Mesothelial cell of epicardium (in vitro differentiated cells): ENCODE measurements around the gene CCDC183. TPM values are rescaled to one million over a fixed set of nuclear protein-coding genes. Genes with fewer than 3 reads are reported as not detected.

ENCODE experiments used
- DNase-seq, 2 experiments: peaks; one replicate each; pipeline ENCODE4 v3.0.0; 2021; ENCODE audit warnings: low spot score in 2 of 2; ENCODE audit not compliant: unreplicated experiment in 2 of 2
- H3K27ac Mint-ChIP-seq: 2 replicates; pipeline ENCODE4 v1.8.0; 2021; ENCODE audit warnings: mixed read lengths
- H3K27me3 Mint-ChIP-seq: 2 replicates; pipeline ENCODE4 v1.8.0; 2021; ENCODE audit warnings: low read depth, mixed read lengths
- H3K36me3 Mint-ChIP-seq: 2 replicates; pipeline ENCODE4 v1.8.0; 2021; ENCODE audit warnings: mixed read lengths
- H3K4me1 Mint-ChIP-seq: 2 replicates; pipeline ENCODE4 v1.8.0; 2021; ENCODE audit warnings: mixed read lengths
- H3K4me3 Mint-ChIP-seq: 2 replicates; pipeline ENCODE4 v1.8.0; 2021; ENCODE audit warnings: mild to moderate bottlenecking, moderate library complexity, mixed read lengths
- H3K9me3 Mint-ChIP-seq: 2 replicates; pipeline ENCODE4 v1.8.0; 2021; ENCODE audit warnings: mixed read lengths
- CTCF ChIP-seq: fragments of 200-600 bp; sonication (generic); IDR thresholded peaks from one replicate; pipeline ENCODE4 v1.5.0; 2021; ENCODE audit warnings: antibody characterized with exemption; ENCODE audit not compliant: unreplicated experiment
- total RNA-seq: library from RNA; stranded (reverse); gene quantifications from 3 replicates; pipeline ENCODE4 v1.2.1, GENCODE V29; 2021

CCDC183 gene
- total RNA-seq, 1 donor from 2014 or later, result 25.1 TPM

GRCh38 chr9:136769710-136770191 lies 26.4 kb upstream of the CCDC183 start:
- TF ChIP-seq CTCF, result peak; percentile 33
- Mint-ChIP-seq H3K27me3 (peaks cover 17% of the 10 kb centered on the region), H3K27ac (no peak overlapping the region), H3K36me3 (no peaks in the 10 kb centered on the region), H3K4me3 (peak overlapping the region; percentile 48), H3K9me3 (peaks cover 10% of the 10 kb centered on the region), H3K4me1 (peaks cover 9% of the 10 kb centered on the region)
- peak in 1 of 2 experiments; percentile 67 for DNase-seq

- Mint-ChIP-seq H3K4me3 (no peak overlapping the region), H3K36me3 (no peaks in the 10 kb centered on the region), H3K4me1 (peaks cover 7% of the 10 kb centered on the region), H3K27me3 (peaks cover 16% of the 10 kb centered on the region), H3K27ac (no peak overlapping the region), H3K9me3 (peaks cover 10% of the 10 kb centered on the region)
- TF ChIP-seq CTCF, result no peak
- DNase-seq, result no peak
Observed at GRCh38 chr9:136771907-136772415, 24.2 kb upstream of the CCDC183 start.

GRCh38 chr9:136773386-136774044 lies 22.6 kb upstream of the CCDC183 start:
- DNase-seq, result no peak
- Mint-ChIP-seq H3K27me3 (peaks cover 20% of the 10 kb centered on the region), H3K4me1 (peaks cover 5% of the 10 kb centered on the region), H3K4me3 (no peak overlapping the region), H3K27ac (no peak overlapping the region), H3K9me3 (peaks cover 10% of the 10 kb centered on the region), H3K36me3 (no peaks in the 10 kb centered on the region)
- TF ChIP-seq CTCF, result no peak

GRCh38 chr9:136774416-136775045 lies 21.6 kb upstream of the CCDC183 start:
- Mint-ChIP-seq H3K27ac (no peak overlapping the region), H3K36me3 (no peaks in the 10 kb centered on the region), H3K27me3 (peaks cover 28% of the 10 kb centered on the region), H3K4me1 (peaks cover 5% of the 10 kb centered on the region), H3K9me3 (peaks cover 15% of the 10 kb centered on the region), H3K4me3 (no peak overlapping the region)
- TF ChIP-seq CTCF, result no peak
- no peak for DNase-seq

GRCh38 chr9:136775191-136775590 lies 20.9 kb upstream of the CCDC183 start:
- peaks cover 31% of the 10 kb centered on the region for H3K27me3 Mint-ChIP-seq
- no peak overlapping the region for H3K4me3 Mint-ChIP-seq
- H3K27ac Mint-ChIP-seq, result no peak overlapping the region
- DNase-seq, result no peak
- no peak for TF ChIP-seq CTCF
- H3K4me1 Mint-ChIP-seq, result peaks cover 5% of the 10 kb centered on the region
- H3K9me3 Mint-ChIP-seq, result peaks cover 15% of the 10 kb centered on the region
- H3K36me3 Mint-ChIP-seq, result no peaks in the 10 kb centered on the region
